ENCODE results near the gene MTREX.

DNA sequence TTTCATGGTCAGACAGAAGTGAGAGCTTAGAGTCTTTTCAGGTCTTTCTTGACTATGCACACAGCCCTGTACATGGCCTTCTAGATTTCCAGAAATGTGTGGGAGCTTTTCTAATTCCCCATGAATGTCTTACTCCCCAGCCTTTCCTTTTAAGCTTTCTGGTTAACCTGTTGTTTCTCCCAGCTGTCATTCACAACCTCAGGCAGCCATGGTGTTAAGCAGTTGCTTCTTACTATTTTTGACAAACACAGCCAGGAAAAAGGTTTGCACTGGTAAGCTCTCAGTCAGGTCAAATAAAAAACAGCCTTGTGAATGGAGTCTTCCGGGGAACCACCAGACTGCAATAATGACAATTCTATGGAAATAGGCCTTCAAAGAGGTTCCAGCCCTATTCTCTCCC, 84.9 kb downstream of the MTREX start:
- TF ChIP-seq, protein P1, sequence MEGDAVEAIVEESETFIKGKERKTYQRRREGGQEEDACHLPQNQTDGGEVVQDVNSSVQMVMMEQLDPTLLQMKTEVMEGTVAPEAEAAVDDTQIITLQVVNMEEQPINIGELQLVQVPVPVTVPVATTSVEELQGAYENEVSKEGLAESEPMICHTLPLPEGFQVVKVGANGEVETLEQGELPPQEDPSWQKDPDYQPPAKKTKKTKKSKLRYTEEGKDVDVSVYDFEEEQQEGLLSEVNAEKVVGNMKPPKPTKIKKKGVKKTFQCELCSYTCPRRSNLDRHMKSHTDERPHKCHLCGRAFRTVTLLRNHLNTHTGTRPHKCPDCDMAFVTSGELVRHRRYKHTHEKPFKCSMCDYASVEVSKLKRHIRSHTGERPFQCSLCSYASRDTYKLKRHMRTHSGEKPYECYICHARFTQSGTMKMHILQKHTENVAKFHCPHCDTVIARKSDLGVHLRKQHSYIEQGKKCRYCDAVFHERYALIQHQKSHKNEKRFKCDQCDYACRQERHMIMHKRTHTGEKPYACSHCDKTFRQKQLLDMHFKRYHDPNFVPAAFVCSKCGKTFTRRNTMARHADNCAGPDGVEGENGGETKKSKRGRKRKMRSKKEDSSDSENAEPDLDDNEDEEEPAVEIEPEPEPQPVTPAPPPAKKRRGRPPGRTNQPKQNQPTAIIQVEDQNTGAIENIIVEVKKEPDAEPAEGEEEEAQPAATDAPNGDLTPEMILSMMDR (IDR thresholded peaks at IDR 0.05) = no peak
- no peak for TF ChIP-seq POLR2A (IDR thresholded peaks at IDR 0.05)

Data from adrenal gland (tissue), 5 donors.